ENCODE data around the gene ST6GALNAC5. TPM values are rescaled to one million over a fixed set of nuclear protein-coding genes. Genes with fewer than 3 reads are reported as not detected.

ST6GALNAC5 gene
- total RNA-seq, 2 donors from 2014 or later, result 2.6 to 12.9 TPM

DNA sequence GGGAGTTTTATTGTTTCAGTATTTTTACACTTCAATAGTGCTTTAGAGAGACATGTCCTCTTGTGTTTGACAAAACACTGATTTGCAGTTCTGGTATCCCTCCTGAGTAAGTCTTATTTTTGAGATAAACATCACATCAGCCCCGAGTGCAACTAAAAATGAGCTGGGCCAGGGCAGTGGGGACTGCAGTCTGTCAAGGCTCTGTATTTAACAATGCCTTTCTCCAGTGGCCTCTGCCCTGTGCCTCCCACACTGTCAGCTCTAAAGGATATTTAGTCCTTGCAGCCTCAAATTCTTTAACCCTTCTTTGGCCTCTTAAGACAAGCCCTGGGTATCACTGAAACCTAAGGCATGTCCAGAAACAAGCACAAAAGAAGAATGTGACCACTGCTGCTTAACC is 160.6 kb downstream of the ST6GALNAC5 start:
- Histone ChIP-seq H3K27me3 (no peaks in the 10 kb centered on the region), H3K4me3 (no peak overlapping the region), H3K27ac (no peak overlapping the region), H3K9me3 (no peaks in the 10 kb centered on the region), H3K4me1 (no peaks in the 10 kb centered on the region), H3K36me3 (replicated peaks in 1 of 2; ENCODE audit: insufficient read depth in 1 of 2, low read depth in 2 of 2) (no peaks in the 10 kb centered on the region)
- intact Hi-C loops (cut with DNase I), result no loop called here
- 26 to 35% methylated on average over 1 of the region's 1 CpG for WGBS, 2 donors
- TF ChIP-seq POLR2A (IDR thresholded peaks at IDR 0.05), result no peak
- TF ChIP-seq, protein P1, sequence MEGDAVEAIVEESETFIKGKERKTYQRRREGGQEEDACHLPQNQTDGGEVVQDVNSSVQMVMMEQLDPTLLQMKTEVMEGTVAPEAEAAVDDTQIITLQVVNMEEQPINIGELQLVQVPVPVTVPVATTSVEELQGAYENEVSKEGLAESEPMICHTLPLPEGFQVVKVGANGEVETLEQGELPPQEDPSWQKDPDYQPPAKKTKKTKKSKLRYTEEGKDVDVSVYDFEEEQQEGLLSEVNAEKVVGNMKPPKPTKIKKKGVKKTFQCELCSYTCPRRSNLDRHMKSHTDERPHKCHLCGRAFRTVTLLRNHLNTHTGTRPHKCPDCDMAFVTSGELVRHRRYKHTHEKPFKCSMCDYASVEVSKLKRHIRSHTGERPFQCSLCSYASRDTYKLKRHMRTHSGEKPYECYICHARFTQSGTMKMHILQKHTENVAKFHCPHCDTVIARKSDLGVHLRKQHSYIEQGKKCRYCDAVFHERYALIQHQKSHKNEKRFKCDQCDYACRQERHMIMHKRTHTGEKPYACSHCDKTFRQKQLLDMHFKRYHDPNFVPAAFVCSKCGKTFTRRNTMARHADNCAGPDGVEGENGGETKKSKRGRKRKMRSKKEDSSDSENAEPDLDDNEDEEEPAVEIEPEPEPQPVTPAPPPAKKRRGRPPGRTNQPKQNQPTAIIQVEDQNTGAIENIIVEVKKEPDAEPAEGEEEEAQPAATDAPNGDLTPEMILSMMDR (IDR thresholded peaks at IDR 0.05), result no peak
- ATAC-seq, result no peak
- DNase-seq, result no peak

DNA sequence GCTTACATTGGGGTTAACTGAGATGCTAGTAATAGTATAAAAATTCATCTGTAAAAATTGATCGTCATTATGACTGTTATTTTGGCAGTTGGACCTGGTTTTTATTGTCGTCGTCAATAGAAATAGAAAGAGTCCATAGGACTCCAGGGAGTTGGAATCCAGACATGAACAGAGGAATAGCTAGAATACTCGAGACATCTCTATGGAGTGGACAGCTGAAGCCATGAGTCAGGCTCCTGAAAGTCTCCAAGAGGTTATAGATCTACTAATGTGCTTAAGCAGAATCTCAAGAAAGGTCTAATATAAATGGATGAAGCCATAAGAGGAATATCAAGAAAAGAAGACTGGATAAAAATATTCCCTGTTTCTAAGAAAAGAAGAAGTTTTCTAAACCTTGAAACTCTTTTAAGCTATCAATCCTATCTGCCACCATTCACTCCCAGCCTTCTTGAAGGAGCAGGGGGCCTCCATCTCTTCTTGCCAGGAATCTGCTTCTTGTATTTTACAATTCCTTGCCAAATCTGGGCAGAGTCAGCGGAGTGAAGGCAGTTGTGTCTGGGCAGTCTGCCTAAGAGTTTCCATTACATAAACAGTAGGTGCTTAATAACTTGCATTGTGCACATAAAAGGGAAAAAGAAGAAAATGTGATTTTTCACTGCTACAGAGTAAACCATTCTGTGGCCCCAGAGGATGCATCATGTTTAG is 163.3 kb downstream of the ST6GALNAC5 start:
- 69 to 71% methylated on average over 5 of the region's 5 CpGs for WGBS, 2 donors
- ATAC-seq (no peak), DNase-seq (no peak)
- no peak overlapping the region for H3K4me3 ChIP-seq
- H3K4me1 ChIP-seq, result no peaks in the 10 kb centered on the region
- no peaks in the 10 kb centered on the region for H3K27me3 ChIP-seq
- no peak for TF ChIP-seq POLR2A (IDR thresholded peaks at IDR 0.05)
- TF ChIP-seq, protein P1 (IDR thresholded peaks at IDR 0.05), result no peak
- H3K9me3 ChIP-seq, result no peaks in the 10 kb centered on the region
- intact Hi-C loops (cut with DNase I), result no loop called here
- no peaks in the 10 kb centered on the region for H3K36me3 ChIP-seq (replicated peaks in 1 of 2; ENCODE audit: insufficient read depth in 1 of 2, low read depth in 2 of 2)
- no peak overlapping the region for H3K27ac ChIP-seq

DNA sequence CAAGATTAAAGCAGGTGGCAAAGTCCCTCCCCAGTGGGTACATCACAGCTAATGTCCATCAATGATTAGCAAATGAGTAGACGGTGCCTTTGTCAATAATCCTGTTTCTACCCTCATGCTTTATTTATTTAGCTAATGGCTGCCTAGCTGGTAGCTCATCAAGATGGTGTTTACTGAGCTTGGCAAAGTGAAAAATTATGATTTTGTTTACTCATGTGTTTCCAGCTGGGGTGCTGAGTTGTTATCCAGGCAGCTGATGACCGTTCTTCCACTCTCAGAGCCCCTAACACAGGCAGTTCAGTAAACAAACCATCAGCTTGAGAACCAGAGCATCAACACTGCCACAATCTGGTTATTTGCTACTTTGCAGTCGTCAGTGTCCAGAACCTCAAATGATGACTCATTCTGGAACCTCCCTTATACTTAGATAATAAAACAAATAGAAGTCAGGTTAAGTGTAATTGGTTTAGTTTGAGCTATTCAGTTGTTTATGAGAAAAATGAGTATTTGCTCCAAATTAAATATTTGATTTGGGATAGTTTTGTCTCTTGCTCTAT is 163.9 kb downstream of the ST6GALNAC5 start:
- intact Hi-C loops (cut with DNase I), result no loop called here
- no peaks in the 10 kb centered on the region for H3K27me3 ChIP-seq
- peak; percentile 68 for ATAC-seq
- TF ChIP-seq POLR2A (IDR thresholded peaks at IDR 0.05), result no peak
- TF ChIP-seq, protein P1 (IDR thresholded peaks at IDR 0.05), result no peak
- H3K9me3 ChIP-seq, result no peaks in the 10 kb centered on the region
- peak in 2 of 4 donors; percentile 6 to 36 for DNase-seq
- WGBS, 2 donors, result 15 to 19% methylated on average over 3 of the region's 3 CpGs
- no peak overlapping the region for H3K4me3 ChIP-seq
- no peak overlapping the region for H3K27ac ChIP-seq
- no peaks in the 10 kb centered on the region for H3K36me3 ChIP-seq (replicated peaks in 1 of 2; ENCODE audit: insufficient read depth in 1 of 2, low read depth in 2 of 2)
- H3K4me1 ChIP-seq, result no peaks in the 10 kb centered on the region

DNA sequence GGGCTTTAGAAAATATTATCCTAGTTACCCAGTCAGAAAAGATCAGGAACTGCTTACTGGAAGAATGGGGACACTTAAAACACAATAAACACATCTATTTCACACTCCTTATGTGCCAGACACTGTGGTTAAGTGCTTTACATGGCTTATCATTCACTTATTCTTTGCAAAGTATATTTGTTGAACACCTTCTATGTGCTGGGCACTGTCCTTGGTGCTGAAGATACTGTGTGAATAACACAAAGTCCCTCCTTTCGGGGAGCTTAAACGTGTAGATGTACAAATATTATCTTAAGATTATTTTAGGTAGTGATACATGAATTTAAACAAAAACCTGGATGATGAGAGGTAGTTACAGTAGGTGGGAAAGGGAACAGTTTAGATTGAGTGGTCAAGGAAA is 169.3 kb downstream of the ST6GALNAC5 start:
- DNase-seq (no peak), ATAC-seq (no peak)
- no peaks in the 10 kb centered on the region for H3K36me3 ChIP-seq (replicated peaks in 1 of 2; ENCODE audit: insufficient read depth in 1 of 2, low read depth in 2 of 2)
- H3K4me1 ChIP-seq, result no peaks in the 10 kb centered on the region
- no peak overlapping the region for H3K4me3 ChIP-seq
- WGBS, 2 donors, result 33 to 52% methylated on average over 2 of the region's 2 CpGs
- intact Hi-C loops (cut with DNase I), result no loop called here
- TF ChIP-seq, protein P1 (IDR thresholded peaks at IDR 0.05), result no peak
- TF ChIP-seq POLR2A (IDR thresholded peaks at IDR 0.05), result no peak
- no peaks in the 10 kb centered on the region for H3K9me3 ChIP-seq
- H3K27me3 ChIP-seq, result no peaks in the 10 kb centered on the region
- H3K27ac ChIP-seq, result no peak overlapping the region

DNA sequence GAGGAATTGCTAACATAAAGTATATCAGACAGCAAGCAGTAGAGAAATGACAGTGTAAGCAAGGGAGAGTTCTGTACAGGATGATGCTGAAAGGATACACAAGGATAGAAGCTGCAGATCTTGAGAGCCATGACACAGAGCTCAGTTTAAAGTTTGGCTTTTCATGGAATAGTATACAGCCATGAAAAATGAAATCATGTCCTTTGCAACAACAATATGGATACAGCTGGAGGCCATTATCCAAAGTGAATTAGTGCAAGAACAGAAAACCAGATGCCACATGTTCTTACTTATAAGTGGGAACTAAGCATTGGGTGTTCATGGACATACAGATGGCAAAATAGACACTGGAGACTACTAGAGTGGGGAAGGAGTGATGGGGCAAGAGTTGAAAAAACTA is 169.8 kb downstream of the ST6GALNAC5 start:
- no peak for ATAC-seq
- no peak for DNase-seq
- H3K36me3 ChIP-seq (replicated peaks in 1 of 2; ENCODE audit: insufficient read depth in 1 of 2, low read depth in 2 of 2), result no peaks in the 10 kb centered on the region
- TF ChIP-seq, protein P1 (IDR thresholded peaks at IDR 0.05), result no peak
- no peak for TF ChIP-seq POLR2A (IDR thresholded peaks at IDR 0.05)
- intact Hi-C loops (cut with DNase I), result no loop called here
- H3K9me3 ChIP-seq, result no peaks in the 10 kb centered on the region
- no peaks in the 10 kb centered on the region for H3K4me1 ChIP-seq
- no peaks in the 10 kb centered on the region for H3K27me3 ChIP-seq
- H3K27ac ChIP-seq, result no peak overlapping the region
- H3K4me3 ChIP-seq, result no peak overlapping the region
